Measurements from ENCODE around the gene POU3F3.

POU3F3 gene

DNA sequence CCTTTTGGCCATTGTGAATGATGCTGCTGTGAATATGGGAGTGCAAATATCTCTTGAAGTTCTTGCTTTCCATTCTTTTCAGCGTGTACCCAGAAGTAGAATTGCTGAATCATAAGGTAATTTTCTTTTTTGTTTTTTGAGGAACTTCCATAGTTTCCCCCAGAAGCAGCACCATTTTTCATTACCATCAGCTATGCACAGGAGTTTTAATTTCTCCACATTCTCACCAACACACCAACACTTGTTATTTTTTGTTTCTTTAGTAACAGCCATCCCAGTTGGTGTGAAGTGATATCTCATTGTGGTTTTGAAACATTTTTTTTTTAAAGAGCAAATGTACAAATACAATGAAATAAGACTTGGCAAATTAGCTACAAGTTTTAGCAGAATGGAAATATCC lies 21.3 kb downstream of the POU3F3 start:
- DNase-seq (ENCODE audit: low read depth in 1 of 2, low spot score in 1 of 2) = no peak
- Histone ChIP-seq H3K4me3 (replicated peaks; ENCODE audit: insufficient read depth, low read length) (no peak overlapping the region), H3K27ac (replicated peaks) (no peak overlapping the region), H3K27me3 (ENCODE audit: insufficient read depth, poor library complexity, severe bottlenecking) (peaks cover 33% of the 10 kb centered on the region)
- TF ChIP-seq, protein P1, sequence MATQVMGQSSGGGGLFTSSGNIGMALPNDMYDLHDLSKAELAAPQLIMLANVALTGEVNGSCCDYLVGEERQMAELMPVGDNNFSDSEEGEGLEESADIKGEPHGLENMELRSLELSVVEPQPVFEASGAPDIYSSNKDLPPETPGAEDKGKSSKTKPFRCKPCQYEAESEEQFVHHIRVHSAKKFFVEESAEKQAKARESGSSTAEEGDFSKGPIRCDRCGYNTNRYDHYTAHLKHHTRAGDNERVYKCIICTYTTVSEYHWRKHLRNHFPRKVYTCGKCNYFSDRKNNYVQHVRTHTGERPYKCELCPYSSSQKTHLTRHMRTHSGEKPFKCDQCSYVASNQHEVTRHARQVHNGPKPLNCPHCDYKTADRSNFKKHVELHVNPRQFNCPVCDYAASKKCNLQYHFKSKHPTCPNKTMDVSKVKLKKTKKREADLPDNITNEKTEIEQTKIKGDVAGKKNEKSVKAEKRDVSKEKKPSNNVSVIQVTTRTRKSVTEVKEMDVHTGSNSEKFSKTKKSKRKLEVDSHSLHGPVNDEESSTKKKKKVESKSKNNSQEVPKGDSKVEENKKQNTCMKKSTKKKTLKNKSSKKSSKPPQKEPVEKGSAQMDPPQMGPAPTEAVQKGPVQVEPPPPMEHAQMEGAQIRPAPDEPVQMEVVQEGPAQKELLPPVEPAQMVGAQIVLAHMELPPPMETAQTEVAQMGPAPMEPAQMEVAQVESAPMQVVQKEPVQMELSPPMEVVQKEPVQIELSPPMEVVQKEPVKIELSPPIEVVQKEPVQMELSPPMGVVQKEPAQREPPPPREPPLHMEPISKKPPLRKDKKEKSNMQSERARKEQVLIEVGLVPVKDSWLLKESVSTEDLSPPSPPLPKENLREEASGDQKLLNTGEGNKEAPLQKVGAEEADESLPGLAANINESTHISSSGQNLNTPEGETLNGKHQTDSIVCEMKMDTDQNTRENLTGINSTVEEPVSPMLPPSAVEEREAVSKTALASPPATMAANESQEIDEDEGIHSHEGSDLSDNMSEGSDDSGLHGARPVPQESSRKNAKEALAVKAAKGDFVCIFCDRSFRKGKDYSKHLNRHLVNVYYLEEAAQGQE (IDR thresholded peaks at IDR 0.05; ENCODE audit: insufficient replicate concordance, low read depth) = no peak
- TF ChIP-seq POLR2AphosphoS5 (IDR thresholded peaks at IDR 0.05; ENCODE audit: low read depth) (no peak), GABPA (IDR thresholded peaks at IDR 0.05; ENCODE audit: low read depth) (no peak), SPI1 (IDR thresholded peaks at IDR 0.05; ENCODE audit: borderline replicate concordance, low read depth) (no peak)
- TF ChIP-seq, protein P2, sequence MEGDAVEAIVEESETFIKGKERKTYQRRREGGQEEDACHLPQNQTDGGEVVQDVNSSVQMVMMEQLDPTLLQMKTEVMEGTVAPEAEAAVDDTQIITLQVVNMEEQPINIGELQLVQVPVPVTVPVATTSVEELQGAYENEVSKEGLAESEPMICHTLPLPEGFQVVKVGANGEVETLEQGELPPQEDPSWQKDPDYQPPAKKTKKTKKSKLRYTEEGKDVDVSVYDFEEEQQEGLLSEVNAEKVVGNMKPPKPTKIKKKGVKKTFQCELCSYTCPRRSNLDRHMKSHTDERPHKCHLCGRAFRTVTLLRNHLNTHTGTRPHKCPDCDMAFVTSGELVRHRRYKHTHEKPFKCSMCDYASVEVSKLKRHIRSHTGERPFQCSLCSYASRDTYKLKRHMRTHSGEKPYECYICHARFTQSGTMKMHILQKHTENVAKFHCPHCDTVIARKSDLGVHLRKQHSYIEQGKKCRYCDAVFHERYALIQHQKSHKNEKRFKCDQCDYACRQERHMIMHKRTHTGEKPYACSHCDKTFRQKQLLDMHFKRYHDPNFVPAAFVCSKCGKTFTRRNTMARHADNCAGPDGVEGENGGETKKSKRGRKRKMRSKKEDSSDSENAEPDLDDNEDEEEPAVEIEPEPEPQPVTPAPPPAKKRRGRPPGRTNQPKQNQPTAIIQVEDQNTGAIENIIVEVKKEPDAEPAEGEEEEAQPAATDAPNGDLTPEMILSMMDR (IDR thresholded peaks at IDR 0.05; ENCODE audit: insufficient read depth, low read length) = no peak

DNA sequence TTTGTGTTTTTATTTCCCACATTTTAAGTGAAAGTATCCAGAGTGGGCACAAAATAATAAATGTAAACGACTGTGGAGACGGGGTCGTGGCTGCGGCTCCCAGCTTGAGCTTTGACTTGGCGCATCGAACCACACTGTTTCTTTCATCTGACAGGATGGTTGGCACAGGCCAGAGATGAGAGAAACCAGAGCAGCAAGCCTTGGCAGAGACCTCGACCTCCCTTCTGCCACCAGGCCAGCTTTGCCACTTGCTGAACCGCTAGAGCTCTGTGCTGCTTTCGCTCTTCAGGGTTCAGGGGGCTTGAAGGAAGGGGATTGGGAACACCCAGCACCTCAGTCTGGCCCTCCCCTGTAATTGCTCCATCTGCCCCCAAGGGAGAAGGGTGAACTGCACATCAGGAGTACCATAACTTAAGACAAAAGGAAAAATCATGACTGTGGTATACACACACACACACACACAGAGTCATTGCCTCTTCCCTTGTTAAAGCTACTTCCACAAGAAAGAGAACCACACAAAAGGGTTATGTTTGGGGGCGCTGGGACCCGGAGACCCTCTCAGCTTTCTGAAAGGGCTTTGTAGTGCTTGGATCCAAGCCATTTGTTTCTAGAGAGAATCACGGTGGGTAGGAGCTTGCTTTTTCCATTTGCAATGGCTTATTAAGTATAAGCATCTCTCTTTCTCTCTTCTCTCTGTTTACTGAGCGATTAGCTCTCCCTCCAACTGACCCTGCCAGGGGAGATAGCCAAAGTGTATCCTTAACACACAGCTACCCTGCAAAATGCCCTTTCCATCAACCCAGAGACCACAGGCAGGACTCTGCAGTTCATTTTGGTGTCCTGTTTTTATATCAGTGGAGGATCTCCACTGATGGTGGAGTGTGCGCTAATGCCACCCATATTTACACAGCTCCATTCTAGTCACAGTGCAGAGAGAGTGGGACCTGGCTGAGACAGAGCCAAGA lies 23.0 kb downstream of the POU3F3 start:
- H3K27me3 ChIP-seq (ENCODE audit: insufficient read depth, poor library complexity, severe bottlenecking) = peaks cover 21% of the 10 kb centered on the region
- H3K4me3 ChIP-seq (replicated peaks; ENCODE audit: insufficient read depth, low read length) = no peak overlapping the region
- TF ChIP-seq GABPA (IDR thresholded peaks at IDR 0.05; ENCODE audit: low read depth) (no peak), POLR2AphosphoS5 (IDR thresholded peaks at IDR 0.05; ENCODE audit: low read depth) (no peak), SPI1 (IDR thresholded peaks at IDR 0.05; ENCODE audit: borderline replicate concordance, low read depth) (no peak)
- TF ChIP-seq, protein P2 (IDR thresholded peaks at IDR 0.05; ENCODE audit: insufficient read depth, low read length) = no peak
- TF ChIP-seq, protein P1 (IDR thresholded peaks at IDR 0.05; ENCODE audit: insufficient replicate concordance, low read depth) = no peak
- DNase-seq (ENCODE audit: low read depth in 1 of 2, low spot score in 1 of 2) = no peak
- H3K27ac ChIP-seq (replicated peaks) = no peak overlapping the region

DNA sequence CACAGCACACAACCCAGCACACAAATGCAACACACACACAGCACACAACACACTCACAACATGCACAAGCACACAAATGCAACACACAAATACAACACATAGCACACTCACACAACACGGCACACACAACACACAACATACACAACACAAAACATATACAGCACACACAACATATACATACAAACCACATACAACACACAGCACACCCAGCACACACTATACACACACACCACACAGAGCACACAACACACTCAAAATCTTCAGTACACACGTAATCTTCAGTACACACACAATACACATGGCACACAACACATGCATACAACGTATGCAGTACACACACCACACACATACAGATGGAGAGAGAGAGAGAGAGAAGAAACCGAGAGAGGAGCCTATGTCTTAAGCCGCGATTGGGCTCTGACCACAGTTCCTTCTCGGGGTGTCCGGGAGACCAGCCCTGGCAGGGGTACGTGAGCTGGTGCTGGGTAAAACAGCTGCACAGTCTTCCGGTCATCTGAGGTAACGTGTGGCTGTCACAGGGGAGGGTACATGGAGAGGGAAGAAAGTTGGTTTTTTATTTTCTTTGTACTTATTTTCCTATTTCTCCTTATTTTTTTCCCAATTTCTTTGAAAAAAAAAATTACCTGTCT lies 25.1 kb downstream of the POU3F3 start:
- TF ChIP-seq SPI1 (IDR thresholded peaks at IDR 0.05; ENCODE audit: borderline replicate concordance, low read depth) (no peak), GABPA (IDR thresholded peaks at IDR 0.05; ENCODE audit: low read depth) (no peak), POLR2AphosphoS5 (IDR thresholded peaks at IDR 0.05; ENCODE audit: low read depth) (no peak)
- TF ChIP-seq, protein P2 (IDR thresholded peaks at IDR 0.05; ENCODE audit: insufficient read depth, low read length) = no peak
- TF ChIP-seq, protein P1 (IDR thresholded peaks at IDR 0.05; ENCODE audit: insufficient replicate concordance, low read depth) = no peak
- peaks cover 16% of the 10 kb centered on the region for H3K27me3 ChIP-seq (ENCODE audit: insufficient read depth, poor library complexity, severe bottlenecking)

More for the DNA sequence above, 25.1 kb downstream of the POU3F3 start:
- Histone ChIP-seq H3K27ac (replicated peaks) (no peak overlapping the region), H3K4me3 (replicated peaks; ENCODE audit: insufficient read depth, low read length) (no peak overlapping the region)
- no peak for DNase-seq (ENCODE audit: low read depth in 1 of 2, low spot score in 1 of 2)
